Erythroblast (primary cell): ENCODE measurements around the gene FCER2.

Experiments
- GATA1 ChIP-seq: IDR thresholded peaks from 2 replicates; pipeline ENCODE4 v1.6.1; 2011; ENCODE audit warnings: low read depth, mild to moderate bottlenecking, control low read depth, low read length, moderate library complexity
- POLR2A ChIP-seq: IDR thresholded peaks from 2 replicates; pipeline ENCODE4 v1.6.1; 2011; ENCODE audit warnings: mild to moderate bottlenecking, low read length

GRCh38 chr19:7645163-7645562 is 56.8 kb downstream of the FCER2 start:
- no peak for TF ChIP-seq POLR2A
- TF ChIP-seq GATA1, result no peak
